ENCODE measurements around the gene SLC9A9.
"Not testable (repeated sequence)": the region's sequence is repeated elsewhere in the genome, so short reads cannot be mapped to it uniquely, and the experiment has no call there.

The SLC9A9 gene

DNA sequence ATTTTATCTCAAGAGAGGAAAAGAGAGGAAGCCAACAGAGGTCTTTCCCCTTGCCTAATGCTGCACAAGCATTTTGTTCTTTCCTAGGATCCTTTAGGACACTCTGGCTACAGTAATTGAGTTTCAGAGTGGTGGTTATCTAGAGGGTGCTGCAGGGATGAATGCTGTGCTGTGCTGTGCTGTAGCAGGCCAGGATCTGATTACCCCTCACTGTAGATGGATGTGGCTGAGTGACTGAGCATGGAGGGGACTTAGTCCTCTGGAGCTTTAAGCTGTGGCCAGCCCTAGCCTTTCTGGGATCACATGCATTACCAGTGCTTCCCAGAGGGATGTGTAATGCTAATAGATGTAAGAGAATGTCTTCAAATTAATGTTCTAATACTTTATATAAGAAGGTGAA is 94.8 kb downstream of the SLC9A9 start:
- no peak for DNase-seq

DNA sequence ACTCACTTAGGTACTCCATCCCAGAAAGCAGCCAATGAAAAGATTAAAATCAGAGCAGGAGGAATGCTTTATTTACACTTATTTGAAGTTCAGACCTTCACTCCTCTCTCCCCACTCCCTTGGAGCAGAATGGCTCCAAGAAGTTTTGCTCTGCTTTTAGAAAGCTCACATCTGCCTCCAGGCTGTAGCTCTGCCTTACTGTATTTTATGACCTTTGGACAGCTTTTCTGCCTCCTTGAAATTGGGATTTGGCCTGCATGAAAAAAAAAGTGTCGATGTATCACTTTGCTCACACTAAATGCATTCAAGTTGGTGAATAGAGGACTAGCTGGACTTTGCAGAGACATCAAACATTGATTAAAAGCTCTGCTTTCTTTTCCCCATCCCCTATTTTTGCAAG is 95.3 kb downstream of the SLC9A9 start:
- no peak for DNase-seq

DNA sequence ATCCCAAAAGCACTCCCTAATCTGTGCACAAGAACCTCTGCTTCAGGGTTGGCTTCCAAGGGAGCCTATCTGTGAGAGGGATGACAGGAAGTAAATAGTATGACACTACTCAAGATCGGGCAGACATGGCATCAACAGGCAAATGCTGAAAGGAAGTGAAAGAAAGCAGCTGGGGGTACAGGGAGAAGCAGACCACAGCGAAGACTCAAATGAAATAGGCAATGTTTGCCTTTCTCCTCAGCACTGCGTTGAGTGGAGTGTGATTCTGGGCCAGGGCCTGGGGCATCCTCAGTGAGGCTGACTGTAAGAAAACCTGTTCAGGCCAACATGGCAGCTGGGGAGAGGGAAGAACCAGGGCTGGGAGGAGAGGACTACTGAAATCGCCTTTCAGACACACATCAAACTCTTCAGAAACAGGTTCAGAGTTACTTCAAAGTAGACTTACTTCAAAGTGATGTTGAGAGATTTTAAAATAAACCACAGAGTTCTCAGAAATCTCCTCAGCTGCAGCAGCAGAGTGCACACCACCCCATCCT is 96.6 kb downstream of the SLC9A9 start:
- DNase-seq = no peak

DNA sequence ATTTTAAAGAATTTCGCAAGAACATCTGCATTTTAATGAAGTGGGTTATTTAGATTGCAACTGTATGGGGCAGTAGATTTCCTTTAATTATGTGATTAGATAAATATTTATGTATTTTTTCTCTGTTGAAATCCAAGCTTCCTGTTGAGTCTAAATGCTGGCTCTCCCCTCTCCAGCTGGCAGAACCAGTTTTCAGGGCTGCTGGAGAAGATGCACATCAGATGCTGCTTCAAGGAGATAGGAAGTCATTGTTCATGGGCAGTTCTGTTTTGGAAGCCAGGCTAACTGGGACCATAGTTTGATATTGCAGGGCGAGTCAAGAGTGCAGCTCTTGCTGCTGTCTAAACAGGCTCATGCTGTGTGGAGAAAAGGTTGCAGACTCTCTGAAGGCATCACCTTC is 97.4 kb downstream of the SLC9A9 start:
- no peak for DNase-seq

DNA sequence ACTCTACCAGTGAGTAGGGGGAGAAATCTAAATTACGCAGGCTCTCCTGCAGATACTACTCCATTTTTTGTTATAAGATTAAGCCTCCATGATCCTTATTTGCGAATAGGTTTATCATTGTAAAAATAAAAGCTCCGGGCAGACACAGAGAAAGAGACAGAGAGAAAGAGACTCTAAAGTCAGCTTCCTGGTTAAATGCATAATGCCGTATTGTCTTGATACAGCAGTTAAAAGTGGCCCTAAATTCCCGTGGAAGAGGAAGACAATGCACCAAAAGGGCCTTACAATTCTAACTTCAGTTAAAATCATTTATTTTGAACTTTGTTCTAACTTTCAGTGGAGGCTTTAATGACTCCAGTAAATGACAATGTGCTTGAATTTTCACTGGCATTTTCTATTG is 98.3 kb downstream of the SLC9A9 start:
- no peak for DNase-seq

DNA sequence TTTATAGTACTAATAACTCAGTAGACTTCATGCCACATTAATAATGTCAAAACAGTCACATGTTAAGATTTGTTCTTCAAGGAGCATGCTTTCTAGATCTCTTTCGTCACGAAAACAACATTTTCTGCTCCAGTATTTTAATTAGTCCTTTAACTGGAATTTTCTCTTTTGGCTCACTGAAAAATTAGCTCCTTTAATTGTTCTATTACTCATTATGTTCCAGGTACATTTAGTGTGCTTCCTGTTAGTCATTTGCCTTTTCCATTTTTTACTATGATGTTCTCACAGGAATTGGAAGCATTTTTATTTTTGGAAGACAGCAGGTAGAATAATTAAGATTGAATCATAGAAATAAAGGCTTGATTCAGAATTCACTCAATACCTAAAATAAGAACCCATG is 111.2 kb downstream of the SLC9A9 start:
- DNase-seq = no peak

DNA sequence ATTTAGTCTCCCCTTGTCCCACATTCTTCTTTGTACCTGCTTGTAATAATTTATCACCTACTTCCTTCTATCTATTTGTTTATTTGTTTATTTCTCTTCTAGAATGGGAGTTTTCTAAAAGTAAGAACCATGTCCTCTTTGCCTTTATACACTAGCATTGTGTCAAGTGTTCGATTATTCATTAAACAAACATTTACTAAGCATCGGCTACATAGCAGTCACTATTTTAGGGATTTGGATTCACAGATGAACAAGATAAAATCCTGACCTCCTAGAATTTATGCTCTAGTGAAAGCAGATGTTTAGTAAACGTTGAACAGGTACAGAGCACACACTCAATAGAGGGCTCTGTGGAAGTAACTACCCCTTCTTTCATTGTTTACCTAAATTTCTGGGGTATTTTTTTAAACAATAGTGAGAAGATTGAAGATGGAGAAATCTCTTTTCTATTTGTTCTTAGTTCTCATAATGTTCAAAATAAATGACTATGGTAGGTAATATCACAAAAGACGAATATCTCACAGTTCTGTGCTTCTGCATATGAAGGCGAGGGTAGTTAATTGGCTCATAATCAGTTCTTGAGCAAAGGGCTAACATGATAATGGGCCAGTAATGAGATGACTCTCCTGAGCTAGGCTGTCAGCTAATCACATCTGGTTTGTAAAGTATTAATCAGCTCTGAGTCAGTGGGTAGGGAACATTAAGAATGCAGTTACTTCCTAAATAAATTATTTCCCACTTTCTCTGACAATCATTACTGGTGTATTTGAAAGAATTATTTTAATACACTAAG is 111.9 kb downstream of the SLC9A9 start:
- DNase-seq = peak; percentile 43

DNA sequence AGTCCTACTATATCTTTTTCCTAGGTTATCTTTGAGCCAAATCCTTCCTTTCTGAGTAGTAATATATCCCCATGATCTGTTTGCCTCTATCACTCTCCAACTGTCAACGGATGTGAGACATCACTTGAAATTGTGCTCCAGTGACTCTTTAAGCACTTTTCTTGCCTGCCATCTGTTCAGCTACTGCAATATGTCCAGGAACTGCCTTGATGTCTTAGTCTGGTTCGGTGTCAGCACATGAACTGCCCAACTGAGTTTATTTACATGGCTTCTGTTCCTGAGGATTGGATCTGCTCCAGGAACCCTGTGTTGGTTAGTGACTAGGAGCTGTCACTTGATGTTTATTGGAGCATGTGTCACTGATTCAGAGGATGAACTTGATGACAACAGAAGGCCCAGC is 116.5 kb downstream of the SLC9A9 start:
- no peak for DNase-seq

DNA sequence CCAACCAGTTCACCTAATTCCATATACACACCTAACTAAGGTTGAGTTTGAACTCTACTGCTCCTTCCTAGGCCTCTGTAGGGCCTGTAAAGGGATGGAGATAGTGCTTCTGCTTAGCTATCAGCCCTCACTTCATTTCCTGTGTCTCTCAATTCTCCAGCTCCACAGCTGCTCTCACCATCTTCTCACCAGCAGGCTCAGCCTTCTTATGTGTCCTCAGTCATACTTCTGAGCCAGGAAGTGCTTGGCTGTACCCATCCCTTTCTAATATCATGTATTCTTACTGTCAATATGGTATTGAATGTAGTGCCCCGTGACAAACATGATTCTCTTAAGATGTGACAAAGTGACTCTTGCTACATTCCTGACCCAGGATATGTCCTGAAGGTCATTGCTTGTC is 116.9 kb downstream of the SLC9A9 start:
- no peak for DNase-seq

DNA sequence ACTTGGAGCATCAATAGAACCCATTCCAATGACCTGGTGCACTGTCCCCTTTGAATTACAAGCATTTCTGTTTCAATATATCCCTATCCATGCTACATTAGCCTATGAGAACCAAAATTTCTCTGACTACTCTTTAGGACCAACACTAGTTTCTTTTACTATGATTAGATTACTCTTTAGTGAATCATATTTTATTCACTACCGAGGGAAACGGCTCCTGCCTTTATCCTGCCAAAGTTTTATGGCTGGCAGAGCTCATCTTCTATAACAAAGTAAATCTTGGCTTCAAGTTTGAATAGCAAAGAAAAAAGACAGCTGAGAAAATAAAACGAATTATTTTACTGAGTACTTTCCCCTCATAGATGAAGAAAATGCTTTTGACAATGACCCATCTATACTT is 120.9 kb downstream of the SLC9A9 start:
- DNase-seq = no peak

DNA sequence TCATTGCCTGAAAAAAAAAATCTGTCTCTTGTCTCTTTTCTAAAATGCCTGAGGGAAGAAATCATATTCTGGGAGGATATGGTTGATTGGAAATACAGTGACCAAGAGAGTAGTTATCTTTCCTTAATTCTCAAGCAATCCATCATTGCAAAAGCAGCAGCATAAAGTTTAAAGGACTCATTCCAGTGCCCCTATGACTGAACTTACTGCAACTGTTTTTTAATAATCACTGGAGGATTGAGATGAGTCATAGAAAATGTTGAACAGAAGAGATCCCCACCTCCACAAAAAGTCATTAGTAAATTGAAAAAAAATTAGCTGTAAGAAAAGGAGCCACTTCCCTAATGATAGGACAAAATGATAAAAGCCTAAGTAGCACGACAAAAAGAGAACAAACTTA is 121.5 kb downstream of the SLC9A9 start:
- DNase-seq = peak; percentile 17

DNA sequence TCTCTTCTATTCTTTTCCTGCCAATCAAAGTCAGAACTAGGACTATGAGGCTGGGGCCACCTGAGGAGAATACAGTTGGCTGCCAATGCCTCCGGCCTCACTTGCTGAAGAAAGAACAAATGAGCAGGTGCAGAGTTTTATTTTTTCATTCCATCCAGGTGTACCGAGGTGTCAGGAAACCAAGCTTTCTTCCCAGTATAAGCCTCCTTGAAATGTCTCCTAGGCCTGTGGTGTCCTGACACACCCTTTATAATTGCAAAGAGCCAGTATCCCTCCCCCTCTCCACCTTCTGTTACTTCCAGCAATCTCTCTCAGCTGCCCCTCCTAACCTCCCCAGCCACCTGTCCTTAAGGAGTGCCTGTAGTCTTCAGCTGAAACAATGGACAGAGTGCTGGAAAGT is 127.9 kb downstream of the SLC9A9 start:
- DNase-seq = no peak

DNA sequence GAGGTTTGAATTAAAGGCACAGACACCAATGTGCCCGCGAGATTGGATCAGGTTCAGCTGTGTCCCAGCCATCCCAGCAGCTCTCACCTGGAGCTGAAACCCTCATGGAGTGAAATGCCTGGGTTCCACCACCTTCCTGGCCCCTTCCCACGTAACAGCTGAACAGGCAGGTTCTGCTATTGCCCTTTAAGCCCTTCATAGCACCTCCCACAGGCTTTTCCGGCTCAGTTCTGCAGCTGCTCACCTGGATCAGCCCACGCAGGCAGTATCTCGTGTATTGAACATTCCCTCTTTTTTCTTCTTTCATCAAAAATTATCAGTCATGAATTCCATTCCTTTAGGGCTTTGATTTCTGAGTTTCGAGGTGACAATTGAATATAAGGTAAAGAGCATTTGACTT is 129.8 kb downstream of the SLC9A9 start:
- no peak for DNase-seq

DNA sequence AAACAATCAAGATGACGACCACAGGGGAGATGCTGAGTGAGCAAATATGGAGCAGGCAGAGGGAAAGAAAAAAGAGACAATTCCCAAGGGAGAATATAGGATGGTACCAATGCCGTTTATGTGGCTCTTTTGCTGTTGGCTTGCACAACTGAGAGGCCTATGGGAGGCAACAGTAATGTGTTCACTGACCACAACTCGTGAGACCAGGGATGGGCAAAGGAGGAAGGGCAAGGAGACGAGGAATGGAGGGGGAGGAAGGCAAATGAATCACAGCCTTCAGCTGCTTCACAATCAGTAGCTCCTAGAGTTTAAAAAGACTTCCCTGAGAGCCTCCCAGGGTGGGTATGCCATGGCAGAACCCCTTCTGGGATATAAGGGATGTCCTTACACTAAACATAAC is 131.5 kb downstream of the SLC9A9 start:
- DNase-seq = no peak

DNA sequence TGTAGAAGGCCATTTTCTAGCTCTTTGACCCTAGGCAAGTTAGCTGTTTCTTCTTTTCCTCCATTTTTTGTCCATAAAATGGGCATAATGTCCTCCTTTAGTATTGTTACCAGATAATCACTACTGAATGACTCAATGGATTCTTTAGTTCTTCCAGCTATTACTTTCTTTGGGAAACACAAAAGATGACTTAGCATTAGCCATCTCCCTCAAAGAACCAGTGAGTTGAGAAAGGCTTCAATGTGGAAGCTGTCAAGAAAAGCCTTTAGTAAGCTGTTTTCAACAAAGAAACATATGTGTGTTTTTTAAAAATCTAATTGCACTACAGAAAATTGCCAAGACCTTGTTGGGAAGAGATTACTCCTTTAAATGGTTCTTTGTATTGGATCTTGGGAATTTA is 135.7 kb downstream of the SLC9A9 start:
- DNase-seq = no peak

DNA sequence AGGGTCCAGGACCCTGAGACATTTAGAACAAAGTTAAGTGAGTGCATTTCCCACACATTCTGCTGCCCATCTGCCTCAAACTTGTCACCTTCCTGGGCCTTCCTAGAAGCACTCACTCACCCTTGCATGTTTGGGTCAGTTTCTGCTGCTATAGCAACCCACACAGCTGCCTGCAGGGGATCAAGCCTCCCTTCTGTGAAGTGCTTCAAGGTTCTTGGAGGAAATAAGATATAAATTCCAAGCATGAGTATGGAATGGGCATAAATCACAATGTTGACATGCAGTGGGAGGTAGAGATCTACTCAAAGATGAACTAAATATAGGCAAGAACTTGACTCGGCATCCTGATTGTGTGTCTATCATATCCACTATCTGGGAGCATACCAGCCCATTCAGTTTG is 140.4 kb downstream of the SLC9A9 start:
- DNase-seq = peak; percentile 33

DNA sequence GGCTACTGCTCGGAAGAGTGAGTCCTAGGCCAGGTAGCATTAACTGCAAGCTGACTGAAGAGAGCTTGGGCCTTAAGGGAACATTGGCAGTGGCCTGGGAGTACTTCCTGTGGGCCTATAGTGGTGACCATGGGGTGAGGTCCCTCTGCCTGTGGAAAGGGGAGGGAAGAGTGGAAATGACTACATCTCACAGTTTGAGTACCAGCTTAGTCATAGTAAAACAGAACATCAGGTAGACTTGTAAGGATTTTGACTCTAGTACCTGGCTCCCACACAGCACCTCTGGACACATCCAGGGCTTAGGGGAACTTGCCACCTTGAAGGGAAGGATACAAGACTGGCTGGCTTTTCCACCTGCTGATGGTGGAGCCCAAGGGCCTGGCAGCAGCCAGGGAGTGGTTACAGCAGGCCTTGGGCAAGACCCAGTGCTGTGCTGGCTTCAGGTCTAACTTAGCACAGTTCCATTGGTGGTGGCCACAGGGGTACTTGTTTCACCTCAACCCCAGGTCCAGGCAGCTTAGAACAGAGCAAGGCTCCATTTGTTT is 147.8 kb downstream of the SLC9A9 start:
- DNase-seq = no peak

DNA sequence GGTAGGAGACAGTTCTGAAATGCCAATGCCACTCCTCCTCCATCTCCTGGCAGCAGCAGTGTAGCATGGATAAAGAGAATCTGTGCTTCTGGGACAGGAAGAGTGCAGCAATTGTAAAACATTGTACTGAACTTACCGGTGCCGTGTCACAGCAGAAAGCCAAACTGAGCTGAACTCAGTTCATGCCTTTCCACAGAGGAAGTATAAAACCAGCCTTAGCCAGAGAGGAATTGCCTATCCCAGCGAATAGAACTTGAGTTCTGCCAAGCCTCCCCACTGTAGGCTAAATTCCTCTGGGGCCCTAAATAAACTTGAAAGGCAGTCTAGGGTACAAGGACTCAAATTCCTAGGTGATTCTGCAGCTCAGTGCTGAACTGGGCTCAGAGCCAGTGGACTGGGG is 148.8 kb downstream of the SLC9A9 start:
- DNase-seq = no peak

DNA sequence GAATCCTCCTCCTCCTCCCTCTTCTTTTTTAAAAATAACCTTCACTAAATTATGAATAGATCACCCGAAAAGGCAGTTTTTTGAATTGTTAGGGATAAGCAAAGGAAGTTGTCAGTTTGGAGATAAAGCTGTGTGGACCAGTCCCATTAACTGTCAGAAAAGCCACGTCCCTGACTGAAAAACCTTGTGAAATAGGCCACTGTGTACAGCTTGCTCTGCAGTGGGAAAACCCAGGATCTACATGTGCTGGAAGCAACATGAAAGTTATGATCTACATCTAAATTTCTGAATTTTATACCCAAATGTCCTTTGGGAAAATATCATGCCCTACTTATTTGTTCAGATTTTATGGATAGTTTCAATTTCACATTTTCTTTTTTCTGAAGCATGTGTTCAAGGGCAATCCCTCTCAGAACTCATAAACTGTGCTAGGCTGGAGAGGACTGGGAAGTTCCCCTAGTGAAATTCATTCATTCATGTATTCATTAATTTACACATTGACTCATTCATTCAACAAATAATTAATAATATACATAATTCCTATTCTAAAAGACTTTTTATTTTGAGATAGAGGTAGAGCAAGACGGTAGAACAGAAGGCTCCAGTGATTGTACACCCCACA is 149.5 kb downstream of the SLC9A9 start:
- no peak for DNase-seq

DNA sequence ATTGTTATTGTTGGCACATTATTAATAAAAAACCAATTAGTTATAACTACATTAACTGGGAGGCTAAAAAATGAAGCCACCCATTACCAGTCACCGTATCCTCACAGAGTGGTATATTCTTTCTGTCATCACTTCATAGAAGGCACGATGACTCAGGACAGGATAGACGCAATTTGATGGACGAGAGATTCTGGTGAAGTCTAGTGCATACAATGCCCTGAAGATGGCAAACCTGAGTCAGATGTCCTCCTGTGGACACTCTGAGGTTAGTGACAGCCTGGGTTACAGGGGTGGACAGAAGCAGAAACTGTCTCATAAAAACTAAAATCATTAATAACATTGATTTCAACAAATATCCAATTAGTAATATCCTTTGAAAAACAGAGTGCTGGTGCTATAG is 150.3 kb downstream of the SLC9A9 start:
- DNase-seq = no peak

DNA sequence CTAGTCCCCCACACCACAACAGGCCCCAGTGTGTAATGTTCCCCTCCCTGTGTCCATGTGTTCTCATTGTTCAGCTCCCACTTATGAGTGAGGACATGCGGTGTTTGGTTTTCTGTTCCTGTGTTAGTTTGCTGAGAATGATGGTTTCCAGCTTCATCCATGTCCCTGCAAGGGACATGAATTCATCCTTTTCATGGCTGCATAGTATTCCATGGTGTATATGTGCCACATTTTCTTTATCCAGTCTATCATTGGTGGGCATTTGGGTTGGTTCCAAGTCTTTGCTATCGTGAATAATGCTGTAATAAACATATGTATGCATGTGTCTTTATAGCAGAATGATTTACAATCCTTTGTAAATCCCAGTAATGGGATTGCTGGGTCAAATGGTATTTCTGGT is 152.9 kb downstream of the SLC9A9 start:
- DNase-seq = not testable (repeated sequence)

DNA sequence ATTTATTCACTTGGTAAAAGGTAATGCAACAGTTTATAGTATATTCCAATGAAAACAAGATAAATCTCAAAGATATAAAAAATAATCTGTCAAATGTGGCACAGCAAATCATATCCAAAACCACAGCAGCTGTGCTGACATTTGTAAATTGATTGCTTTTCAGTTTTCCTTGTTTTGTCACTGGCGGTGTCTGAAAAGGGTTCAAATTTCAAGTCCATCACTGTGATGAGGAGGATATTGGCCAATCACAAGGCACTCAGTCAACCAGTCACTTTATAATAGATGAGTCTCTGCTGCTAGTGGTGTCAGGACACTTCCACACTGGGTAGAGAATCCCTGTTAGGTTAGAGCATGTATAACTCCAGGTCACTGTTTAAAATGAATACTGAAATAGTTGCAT is 154.8 kb downstream of the SLC9A9 start:
- DNase-seq = no peak

DNA sequence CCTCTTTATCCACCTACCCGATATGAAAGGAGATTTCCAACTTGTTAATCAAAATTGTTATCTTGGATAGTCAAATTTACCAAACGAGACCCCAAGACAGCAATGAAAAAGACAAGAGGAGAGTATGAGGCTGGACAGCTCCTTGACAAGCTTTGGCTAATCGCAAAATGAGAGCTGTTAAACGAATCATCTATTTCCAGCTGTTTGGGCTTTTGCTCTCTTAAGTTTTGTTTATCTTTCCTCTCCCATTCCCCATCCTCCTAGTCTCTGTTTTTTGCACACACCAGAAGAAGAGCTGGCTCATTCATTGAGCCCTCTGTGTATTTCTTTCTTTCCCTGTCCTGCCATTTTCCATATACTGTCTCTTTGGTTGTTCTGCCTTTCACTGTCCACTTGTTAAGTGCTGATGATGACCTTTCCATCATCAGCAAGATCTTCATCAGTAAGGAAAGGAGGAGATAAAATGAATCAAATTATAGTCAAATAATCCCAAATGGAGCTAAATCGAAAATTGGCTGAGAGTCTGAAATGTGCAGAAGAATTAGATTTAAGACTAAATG is 161.6 kb downstream of the SLC9A9 start:
- DNase-seq = no peak

DNA sequence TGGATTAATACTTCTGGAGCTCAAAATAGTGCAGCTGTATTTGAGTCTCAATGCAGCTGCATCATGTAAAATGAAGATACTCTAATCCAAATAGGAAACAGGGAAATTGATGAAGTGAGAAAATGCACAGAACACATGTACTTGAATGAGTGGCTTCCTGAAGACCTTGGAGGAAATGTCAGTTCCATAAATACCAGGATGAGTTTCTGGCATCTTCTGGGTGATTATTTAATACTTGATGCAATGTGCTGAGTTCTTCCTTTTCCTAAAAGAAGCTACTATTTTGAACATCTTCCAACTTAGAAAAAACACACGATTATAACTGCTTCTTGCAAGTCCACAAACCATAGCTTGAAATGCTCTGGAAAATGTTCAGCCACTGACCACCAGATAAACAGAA is 162.8 kb downstream of the SLC9A9 start:
- no peak for DNase-seq
